Breast epithelium (tissue), 4 donors: Measurements from ENCODE around the gene OCRL. TPM values are rescaled to one million over a fixed set of nuclear protein-coding genes. Genes with fewer than 3 reads are reported as not detected.
"Not testable (repeated sequence)": the region's sequence is repeated elsewhere in the genome, so short reads cannot be mapped to it uniquely, and the experiment has no call there.

Source experiments
- DNase-seq, 2 donors: peaks; one replicate each; pipeline ENCODE4 v3.0.0-alpha.2; 2019; ENCODE audit warnings: low spot score in 2 of 2
- H3K27ac ChIP-seq, 2 donors: fragments of 200-600 bp; sonication (generic) in 1 of 2; one replicate each; pipeline ENCODE4 v1.5.1; 2016 to 2019; ENCODE audit warnings: mild to moderate bottlenecking in 1 of 2
- H3K27me3 ChIP-seq, 2 donors: fragments of 200-600 bp; sonication (generic) in 1 of 2; one replicate each; pipeline versions ENCODE4 v1.5.1 to v1.6.0; 2017 to 2019; ENCODE audit warnings: control low read depth in 1 of 2, mild to moderate bottlenecking in 1 of 2
- H3K36me3 ChIP-seq: fragments of 200-600 bp; one replicate; pipeline ENCODE4 v1.5.1; 2019
- H3K4me1 ChIP-seq, 2 donors: fragments of 200-600 bp; sonication (generic); one replicate each; pipeline ENCODE4 v1.5.1; 2016 to 2019; ENCODE audit warnings: control low read depth in 1 of 2
- H3K4me3 ChIP-seq, 3 donors: fragments of 200-600 bp; sonication (generic); 1 replicate in 2 of 3; 2 replicates in 1 of 3; pipeline ENCODE4 v1.5.1; 2016 to 2019; ENCODE audit warnings: mild to moderate bottlenecking in 3 of 3, moderate library complexity in 2 of 3
- H3K9me3 ChIP-seq, 2 donors: fragments of 200-600 bp; sonication (generic) in 1 of 2; one replicate each; pipeline ENCODE4 v1.5.1; 2016 to 2019; ENCODE audit warnings: control low read depth in 1 of 2
- CTCF ChIP-seq, 3 donors: fragments of 450-650 bp; IDR thresholded peaks; one replicate each; pipeline ENCODE4 v1.5.1; 2016 to 2017; ENCODE audit warnings: antibody characterized with exemption in 3 of 3, mild to moderate bottlenecking in 3 of 3, moderate library complexity in 3 of 3
- POLR2A ChIP-seq: fragments of 450-650 bp; IDR thresholded peaks from one replicate; pipeline ENCODE4 v1.6.1; 2016; ENCODE audit warnings: antibody characterized with exemption, mild to moderate bottlenecking, moderate library complexity
- POLR2AphosphoS5 ChIP-seq, 3 donors: sonication (generic); formaldehyde crosslinking; IDR thresholded peaks; one replicate each; pipeline ENCODE4 v1.6.1; 2017; ENCODE audit warnings: antibody characterized with exemption in 3 of 3
- intact Hi-C: fragments of 100-400 bp; cut with DNase I; formaldehyde crosslinking; loops from one replicate; pipeline ENCODE4 v1.15.1; 2023; ENCODE audit warnings: low total_unique reads
- total RNA-seq, 3 donors: library from RNA; depleted of rRNA; stranded (reverse); fragments of >200 nt; gene quantifications; one replicate each; pipeline ENCODE4 v1.1.0, GENCODE V29; 2016

OCRL gene
- total RNA-seq, 3 donors from 2014 or later = 16.7 to 22.1 (median 17.4) TPM

GRCh38 chrX:129572422-129572821, 32.4 kb downstream of the OCRL start:
- DNase-seq = no peak
- no peak overlapping the region for H3K27ac ChIP-seq
- H3K27me3 ChIP-seq = peaks cover 0 to 6% of the 10 kb centered on the region in 2 donors
- intact Hi-C loops = no loop called here
- H3K4me1 ChIP-seq = no peaks in the 10 kb centered on the region
- H3K36me3 ChIP-seq = no peaks in the 10 kb centered on the region
- no peaks in the 10 kb centered on the region for H3K9me3 ChIP-seq
- TF ChIP-seq CTCF (IDR thresholded peaks at IDR 0.05) = no peak
- TF ChIP-seq POLR2A = no peak
- no peak for TF ChIP-seq POLR2AphosphoS5 (IDR thresholded peaks at IDR 0.05)
- H3K4me3 ChIP-seq = no peak overlapping the region

- H3K4me1 ChIP-seq, H3K36me3 ChIP-seq, H3K9me3 ChIP-seq, H3K4me3 ChIP-seq, H3K27me3 ChIP-seq, DNase-seq, intact Hi-C loops, H3K27ac ChIP-seq: not testable (repeated sequence)
Measured at GRCh38 chrX:129573652-129574051, 33.6 kb downstream of the OCRL start.

GRCh38 chrX:129574214-129574613, 34.2 kb downstream of the OCRL start:
- DNase-seq = no peak
- intact Hi-C loops = no loop called here
- Histone ChIP-seq H3K4me3 (no peak overlapping the region), H3K9me3 (no peaks in the 10 kb centered on the region), H3K4me1 (no peaks in the 10 kb centered on the region), H3K27ac (no peak overlapping the region), H3K36me3 (no peaks in the 10 kb centered on the region), H3K27me3 (peaks cover 0 to 4% of the 10 kb centered on the region in 2 donors)
- TF ChIP-seq CTCF (IDR thresholded peaks at IDR 0.05) (no peak), POLR2AphosphoS5 (IDR thresholded peaks at IDR 0.05) (no peak)

GRCh38 chrX:129576539-129576938, 36.5 kb downstream of the OCRL start:
- no peaks in the 10 kb centered on the region for H3K9me3 ChIP-seq
- DNase-seq = no peak
- peaks cover 0 to 12% of the 10 kb centered on the region in 2 donors for H3K27me3 ChIP-seq
- no peak overlapping the region for H3K27ac ChIP-seq
- TF ChIP-seq CTCF (IDR thresholded peaks at IDR 0.05) = no peak
- TF ChIP-seq POLR2AphosphoS5 (IDR thresholded peaks at IDR 0.05) = no peak
- no peak for TF ChIP-seq POLR2A
- H3K36me3 ChIP-seq = no peaks in the 10 kb centered on the region
- intact Hi-C loops = no loop called here
- H3K4me3 ChIP-seq = no peak overlapping the region
- H3K4me1 ChIP-seq = no peaks in the 10 kb centered on the region

- DNase-seq = no peak
- no peak overlapping the region for H3K27ac ChIP-seq
Measured at GRCh38 chrX:129577473-129577872, 37.4 kb downstream of the OCRL start.

More at GRCh38 chrX:129577473-129577872, 37.4 kb downstream of the OCRL start:
- H3K9me3 ChIP-seq = no peaks in the 10 kb centered on the region
- no peaks in the 10 kb centered on the region for H3K4me1 ChIP-seq
- intact Hi-C loops = no loop called here
- H3K36me3 ChIP-seq = no peaks in the 10 kb centered on the region
- peaks cover 0 to 12% of the 10 kb centered on the region in 2 donors for H3K27me3 ChIP-seq
- no peak overlapping the region for H3K4me3 ChIP-seq
- no peak for TF ChIP-seq CTCF (IDR thresholded peaks at IDR 0.05)
- no peak for TF ChIP-seq POLR2A
- no peak for TF ChIP-seq POLR2AphosphoS5 (IDR thresholded peaks at IDR 0.05)
